Measurements from ENCODE around the gene HEXIM2. TPM values are rescaled to one million over a fixed set of nuclear protein-coding genes. Genes with fewer than 3 reads are reported as not detected.

Gene HEXIM2
- total and polyA plus RNA-seq, 2 of the 13 experiments (the other 11 are each of a cell fraction or from before 2014, with no cell fraction given): 27.1 to 32.4 TPM

DNA sequence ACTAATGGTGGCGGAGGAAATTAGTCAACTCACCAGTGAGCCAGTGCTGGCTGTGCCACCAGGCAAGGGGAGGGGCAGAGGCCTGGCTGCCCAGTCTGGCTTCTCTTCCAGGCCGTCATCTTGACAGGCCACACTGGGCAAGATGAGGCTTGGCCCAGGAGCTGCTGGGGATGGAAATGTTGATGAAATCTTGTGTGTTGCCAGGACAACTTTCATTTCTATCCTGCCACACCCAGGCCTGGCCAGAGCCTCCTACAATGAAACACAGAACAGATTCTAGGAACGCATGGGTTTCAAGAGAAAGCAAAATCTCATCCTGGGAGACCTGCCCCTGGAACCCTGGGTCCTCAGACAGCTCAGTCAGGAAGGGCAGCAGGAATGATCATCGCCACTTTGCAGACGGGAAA is 9.3 kb downstream of the HEXIM2 start (continued):
- TF ChIP-seq FOSL1 (CRISPR knock-in tag; IDR thresholded peaks at IDR 0.05; ENCODE audit: borderline replicate concordance) (no peak), RELA (CRISPR knock-in tag; IDR thresholded peaks at IDR 0.05) (no peak), ZNF572 (CRISPR knock-in tag; IDR thresholded peaks at IDR 0.05) (peak; percentile 97), ZSCAN29 (CRISPR knock-in tag; conservative IDR thresholded peaks at IDR 0.05) (no peak), EED (CRISPR knock-in tag; IDR thresholded peaks at IDR 0.05) (no peak), ZNF224 (CRISPR knock-in tag; IDR thresholded peaks at IDR 0.05) (no peak; the same call in 1 of the 2 replicates), FOXO1 (CRISPR knock-in tag; IDR thresholded peaks at IDR 0.05) (no peak), PHF20 (CRISPR knock-in tag; IDR thresholded peaks at IDR 0.05) (no peak), CEBPB (IDR thresholded peaks at IDR 0.05; ENCODE audit: borderline replicate concordance, low read depth, low read length) (no peak), ZFP37 (CRISPR knock-in tag; IDR thresholded peaks at IDR 0.05; ENCODE audit: borderline replicate concordance) (no peak), CCAR2 (optimal IDR thresholded peaks at IDR 0.05; ENCODE audit: low read depth, low read length) (no peak), MTA3 (CRISPR knock-in tag; IDR thresholded peaks at IDR 0.05) (no peak), ZBTB7B (CRISPR knock-in tag; IDR thresholded peaks at IDR 0.05) (no peak), MIXL1 (CRISPR knock-in tag; IDR thresholded peaks at IDR 0.05) (no peak), MATR3 (CRISPR knock-in tag; IDR thresholded peaks at IDR 0.05) (no peak)
- TF ChIP-seq, protein P1, sequence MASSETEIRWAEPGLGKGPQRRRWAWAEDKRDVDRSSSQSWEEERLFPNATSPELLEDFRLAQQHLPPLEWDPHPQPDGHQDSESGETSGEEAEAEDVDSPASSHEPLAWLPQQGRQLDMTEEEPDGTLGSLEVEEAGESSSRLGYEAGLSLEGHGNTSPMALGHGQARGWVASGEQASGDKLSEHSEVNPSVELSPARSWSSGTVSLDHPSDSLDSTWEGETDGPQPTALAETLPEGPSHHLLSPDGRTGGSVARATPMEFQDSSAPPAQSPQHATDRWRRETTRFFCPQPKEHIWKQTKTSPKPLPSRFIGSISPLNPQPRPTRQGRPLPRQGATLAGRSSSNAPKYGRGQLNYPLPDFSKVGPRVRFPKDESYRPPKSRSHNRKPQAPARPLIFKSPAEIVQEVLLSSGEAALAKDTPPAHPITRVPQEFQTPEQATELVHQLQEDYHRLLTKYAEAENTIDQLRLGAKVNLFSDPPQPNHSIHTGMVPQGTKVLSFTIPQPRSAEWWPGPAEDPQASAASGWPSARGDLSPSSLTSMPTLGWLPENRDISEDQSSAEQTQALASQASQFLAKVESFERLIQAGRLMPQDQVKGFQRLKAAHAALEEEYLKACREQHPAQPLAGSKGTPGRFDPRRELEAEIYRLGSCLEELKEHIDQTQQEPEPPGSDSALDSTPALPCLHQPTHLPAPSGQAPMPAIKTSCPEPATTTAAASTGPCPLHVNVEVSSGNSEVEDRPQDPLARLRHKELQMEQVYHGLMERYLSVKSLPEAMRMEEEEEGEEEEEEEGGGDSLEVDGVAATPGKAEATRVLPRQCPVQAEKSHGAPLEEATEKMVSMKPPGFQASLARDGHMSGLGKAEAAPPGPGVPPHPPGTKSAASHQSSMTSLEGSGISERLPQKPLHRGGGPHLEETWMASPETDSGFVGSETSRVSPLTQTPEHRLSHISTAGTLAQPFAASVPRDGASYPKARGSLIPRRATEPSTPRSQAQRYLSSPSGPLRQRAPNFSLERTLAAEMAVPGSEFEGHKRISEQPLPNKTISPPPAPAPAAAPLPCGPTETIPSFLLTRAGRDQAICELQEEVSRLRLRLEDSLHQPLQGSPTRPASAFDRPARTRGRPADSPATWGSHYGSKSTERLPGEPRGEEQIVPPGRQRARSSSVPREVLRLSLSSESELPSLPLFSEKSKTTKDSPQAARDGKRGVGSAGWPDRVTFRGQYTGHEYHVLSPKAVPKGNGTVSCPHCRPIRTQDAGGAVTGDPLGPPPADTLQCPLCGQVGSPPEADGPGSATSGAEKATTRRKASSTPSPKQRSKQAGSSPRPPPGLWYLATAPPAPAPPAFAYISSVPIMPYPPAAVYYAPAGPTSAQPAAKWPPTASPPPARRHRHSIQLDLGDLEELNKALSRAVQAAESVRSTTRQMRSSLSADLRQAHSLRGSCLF (CRISPR knock-in tag; IDR thresholded peaks at IDR 0.05; ENCODE audit: borderline replicate concordance): no peak
- TF ChIP-seq, protein P2, sequence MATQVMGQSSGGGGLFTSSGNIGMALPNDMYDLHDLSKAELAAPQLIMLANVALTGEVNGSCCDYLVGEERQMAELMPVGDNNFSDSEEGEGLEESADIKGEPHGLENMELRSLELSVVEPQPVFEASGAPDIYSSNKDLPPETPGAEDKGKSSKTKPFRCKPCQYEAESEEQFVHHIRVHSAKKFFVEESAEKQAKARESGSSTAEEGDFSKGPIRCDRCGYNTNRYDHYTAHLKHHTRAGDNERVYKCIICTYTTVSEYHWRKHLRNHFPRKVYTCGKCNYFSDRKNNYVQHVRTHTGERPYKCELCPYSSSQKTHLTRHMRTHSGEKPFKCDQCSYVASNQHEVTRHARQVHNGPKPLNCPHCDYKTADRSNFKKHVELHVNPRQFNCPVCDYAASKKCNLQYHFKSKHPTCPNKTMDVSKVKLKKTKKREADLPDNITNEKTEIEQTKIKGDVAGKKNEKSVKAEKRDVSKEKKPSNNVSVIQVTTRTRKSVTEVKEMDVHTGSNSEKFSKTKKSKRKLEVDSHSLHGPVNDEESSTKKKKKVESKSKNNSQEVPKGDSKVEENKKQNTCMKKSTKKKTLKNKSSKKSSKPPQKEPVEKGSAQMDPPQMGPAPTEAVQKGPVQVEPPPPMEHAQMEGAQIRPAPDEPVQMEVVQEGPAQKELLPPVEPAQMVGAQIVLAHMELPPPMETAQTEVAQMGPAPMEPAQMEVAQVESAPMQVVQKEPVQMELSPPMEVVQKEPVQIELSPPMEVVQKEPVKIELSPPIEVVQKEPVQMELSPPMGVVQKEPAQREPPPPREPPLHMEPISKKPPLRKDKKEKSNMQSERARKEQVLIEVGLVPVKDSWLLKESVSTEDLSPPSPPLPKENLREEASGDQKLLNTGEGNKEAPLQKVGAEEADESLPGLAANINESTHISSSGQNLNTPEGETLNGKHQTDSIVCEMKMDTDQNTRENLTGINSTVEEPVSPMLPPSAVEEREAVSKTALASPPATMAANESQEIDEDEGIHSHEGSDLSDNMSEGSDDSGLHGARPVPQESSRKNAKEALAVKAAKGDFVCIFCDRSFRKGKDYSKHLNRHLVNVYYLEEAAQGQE (IDR thresholded peaks at IDR 0.05; ENCODE audit: borderline replicate concordance in 1 of 2, low read depth in 1 of 2, low read length in 2 of 2): no peak
- TF ChIP-seq, protein P3, sequence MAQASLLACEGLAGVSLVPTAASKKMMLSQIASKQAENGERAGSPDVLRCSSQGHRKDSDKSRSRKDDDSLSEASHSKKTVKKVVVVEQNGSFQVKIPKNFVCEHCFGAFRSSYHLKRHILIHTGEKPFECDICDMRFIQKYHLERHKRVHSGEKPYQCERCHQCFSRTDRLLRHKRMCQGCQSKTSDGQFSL (CRISPR knock-in tag; IDR thresholded peaks at IDR 0.05): 0 out of 2 replicates have a peak, but pooled peaks have one; percentile 13
- TF ChIP-seq, protein P4, sequence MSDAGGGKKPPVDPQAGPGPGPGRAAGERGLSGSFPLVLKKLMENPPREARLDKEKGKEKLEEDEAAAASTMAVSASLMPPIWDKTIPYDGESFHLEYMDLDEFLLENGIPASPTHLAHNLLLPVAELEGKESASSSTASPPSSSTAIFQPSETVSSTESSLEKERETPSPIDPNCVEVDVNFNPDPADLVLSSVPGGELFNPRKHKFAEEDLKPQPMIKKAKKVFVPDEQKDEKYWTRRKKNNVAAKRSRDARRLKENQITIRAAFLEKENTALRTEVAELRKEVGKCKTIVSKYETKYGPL (CRISPR knock-in tag; IDR thresholded peaks at IDR 0.05): no peak
- TF ChIP-seq, protein P5, sequence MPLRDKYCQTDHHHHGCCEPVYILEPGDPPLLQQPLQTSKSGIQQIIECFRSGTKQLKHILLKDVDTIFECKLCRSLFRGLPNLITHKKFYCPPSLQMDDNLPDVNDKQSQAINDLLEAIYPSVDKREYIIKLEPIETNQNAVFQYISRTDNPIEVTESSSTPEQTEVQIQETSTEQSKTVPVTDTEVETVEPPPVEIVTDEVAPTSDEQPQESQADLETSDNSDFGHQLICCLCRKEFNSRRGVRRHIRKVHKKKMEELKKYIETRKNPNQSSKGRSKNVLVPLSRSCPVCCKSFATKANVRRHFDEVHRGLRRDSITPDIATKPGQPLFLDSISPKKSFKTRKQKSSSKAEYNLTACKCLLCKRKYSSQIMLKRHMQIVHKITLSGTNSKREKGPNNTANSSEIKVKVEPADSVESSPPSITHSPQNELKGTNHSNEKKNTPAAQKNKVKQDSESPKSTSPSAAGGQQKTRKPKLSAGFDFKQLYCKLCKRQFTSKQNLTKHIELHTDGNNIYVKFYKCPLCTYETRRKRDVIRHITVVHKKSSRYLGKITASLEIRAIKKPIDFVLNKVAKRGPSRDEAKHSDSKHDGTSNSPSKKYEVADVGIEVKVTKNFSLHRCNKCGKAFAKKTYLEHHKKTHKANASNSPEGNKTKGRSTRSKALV (CRISPR knock-in tag; IDR thresholded peaks at IDR 0.05): no peak
